Diencephalon (tissue), 1 donor: ENCODE data around the gene IVD. TPM values are rescaled to one million over a fixed set of nuclear protein-coding genes. Genes with fewer than 3 reads are reported as not detected.

Experiments used
- total RNA-seq: library from RNA; depleted of rRNA; stranded (reverse); fragments of >200 nt; gene quantifications from one replicate; pipeline ENCODE4 v1.2.3, GENCODE V29; 2014

Gene IVD
- 37.1 TPM for total RNA-seq

DNA sequence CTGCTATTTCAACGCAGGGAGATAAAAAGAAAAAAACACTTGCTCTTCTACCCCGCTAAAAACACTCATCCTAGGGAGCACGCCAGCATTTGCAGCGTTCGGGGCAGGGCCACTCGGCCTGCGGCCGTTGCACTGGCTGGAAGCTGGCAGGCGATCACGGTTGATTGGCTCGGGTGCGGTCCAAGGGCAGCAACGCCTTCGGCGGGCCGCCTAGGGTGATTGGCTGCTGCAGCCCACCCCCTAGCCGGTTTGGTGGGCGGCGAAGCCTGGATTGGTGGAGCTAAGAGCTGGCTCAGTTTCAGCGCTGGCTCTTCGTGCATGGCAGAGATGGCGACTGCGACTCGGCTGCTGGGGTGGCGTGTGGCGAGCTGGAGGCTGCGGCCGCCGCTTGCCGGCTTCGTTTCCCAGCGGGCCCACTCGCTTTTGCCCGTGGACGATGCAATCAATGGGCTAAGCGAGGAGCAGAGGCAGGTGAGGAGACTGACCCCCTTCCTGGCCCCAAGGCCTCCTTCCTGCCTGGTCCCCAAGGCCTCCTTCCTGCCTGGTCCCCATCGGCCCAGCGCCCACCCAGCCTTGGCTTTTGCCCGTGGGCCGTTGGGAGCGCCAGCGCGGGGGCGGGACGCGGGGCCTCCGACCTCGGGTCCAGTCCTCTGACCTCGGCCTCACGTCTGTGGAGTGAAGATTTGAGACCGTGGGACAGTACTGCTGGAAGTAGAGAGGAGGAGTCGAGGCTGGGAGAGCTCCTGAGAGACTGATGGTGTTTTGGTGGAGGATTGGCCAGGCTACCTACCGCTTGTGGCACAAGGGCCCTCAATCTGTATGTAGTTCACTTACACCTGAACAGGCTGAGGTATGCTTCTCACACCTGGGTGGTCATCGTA lies at the start of gene IVD:
Gene IVD (plus strand): TSS at position 295 of the 881 bp plus-strand sequence. CDS start 33 bp downstream, at position 328.

DNA sequence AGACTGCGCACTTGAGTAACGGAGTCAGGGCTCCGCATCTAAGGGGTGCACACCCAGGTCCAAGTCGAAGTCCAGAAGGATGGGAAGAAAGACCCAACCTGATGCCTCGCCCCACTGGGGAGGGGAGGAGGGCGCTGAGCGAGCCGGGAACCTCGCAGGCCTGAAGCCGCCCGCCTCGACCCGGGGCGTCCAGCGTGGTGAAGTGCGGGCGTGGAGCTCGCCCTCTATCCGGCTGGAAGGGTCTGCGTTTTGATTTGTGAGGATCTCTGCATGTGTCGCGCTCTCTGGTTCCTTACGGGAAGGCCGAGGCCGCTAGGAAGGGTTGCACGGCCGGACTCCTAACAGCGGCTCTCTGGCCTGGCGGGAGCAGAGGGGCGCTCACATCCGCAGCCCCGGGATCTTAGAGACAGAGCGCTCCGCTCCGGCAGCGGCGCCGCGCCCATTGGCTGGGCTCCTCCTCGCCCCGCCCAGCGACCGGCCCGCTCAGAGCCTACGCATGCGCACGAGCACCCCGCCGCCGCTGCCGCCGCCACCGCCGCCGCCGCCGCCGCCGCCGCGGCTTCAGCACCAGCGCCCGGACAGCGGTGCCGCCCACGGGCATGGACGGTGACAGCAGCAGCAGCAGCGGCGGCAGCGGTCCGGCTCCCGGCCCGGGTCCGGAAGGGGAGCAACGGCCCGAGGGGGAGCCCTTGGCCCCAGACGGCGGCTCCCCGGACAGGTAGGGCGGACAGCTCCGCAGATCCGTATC lies 47.7 kb upstream of the IVD start, which contains the start of gene DISP2:
Gene DISP2 (plus strand): TSS at position 497 of the 748 bp plus-strand sequence. CDS start 103 bp downstream, at position 600.

GRCh38 chr15:40382580-40383456 lies 22.8 kb upstream of the IVD start, which contains the start of gene KNSTRN:
Gene KNSTRN, plus strand, starts transcription at chr15:40382721. Its CDS starts 115 bp downstream, at chr15:40382836.

GRCh38 chr15:40440743-40441564 lies 35.4 kb downstream of the IVD start, which contains the start of gene BAHD1:
Gene BAHD1, plus strand, starts transcription at chr15:40440953. Its CDS starts 17,512 bp downstream, at chr15:40458465.

GRCh38 chr15:40470423-40471104 lies 65.0 kb downstream of the IVD start, which contains the start of gene CHST14:
Gene CHST14, plus strand, starts transcription at chr15:40470984. Its CDS starts 230 bp downstream, at chr15:40471214.

Other genes with a start within 250 kb of the IVD start
- 22.6 TPM for gene BUB1B, start 244.7 kb upstream of the IVD start, total RNA-seq
- 23.5 TPM for gene PAK6, start 166.7 kb upstream of the IVD start, total RNA-seq
- gene ANKRD63, start 122.7 kb upstream of the IVD start, total RNA-seq = 2.3 TPM
- gene PLCB2, start 97.9 kb upstream of the IVD start, total RNA-seq = 10.6 TPM
- 10.6 TPM for gene INAFM2, start 82.1 kb upstream of the IVD start, total RNA-seq
- 1.4 TPM for gene CCDC9B, start 64.9 kb upstream of the IVD start, total RNA-seq
- gene PHGR1, start 54.8 kb upstream of the IVD start, total RNA-seq = not detected
- gene DISP2, start 47.6 kb upstream of the IVD start, total RNA-seq = 18.0 TPM
- 25.6 TPM for gene KNSTRN, start 23.1 kb upstream of the IVD start, total RNA-seq
- gene BAHD1, start 35.2 kb downstream of the IVD start, total RNA-seq = 7.4 TPM
- 1.8 TPM for gene CHST14, start 65.2 kb downstream of the IVD start, total RNA-seq
- gene CCDC32, start 159.2 kb downstream of the IVD start, total RNA-seq = 25.1 TPM
- gene RPUSD2, start 163.5 kb downstream of the IVD start, total RNA-seq = 11.8 TPM
- 12.0 TPM for gene KNL1, start 188.5 kb downstream of the IVD start, total RNA-seq